Ectodermal cell (in vitro differentiated cells): Measurements from ENCODE around the gene ABCC6.
"Not testable (repeated sequence)": the region's sequence is repeated elsewhere in the genome, so short reads cannot be mapped to it uniquely, and the experiment has no call there.

Source experiments
- H3K27ac ChIP-seq: 2 replicates; pipeline ENCODE4 v1.7.0; 2013; ENCODE audit warnings: mild to moderate bottlenecking, low read depth, low read length; ENCODE audit not compliant: insufficient read depth, poor library complexity, severe bottlenecking
- H3K27me3 ChIP-seq: 2 replicates; pipeline ENCODE4 v1.7.0; 2013; ENCODE audit warnings: mild to moderate bottlenecking, low read length; ENCODE audit not compliant: insufficient read depth, control insufficient read depth, poor library complexity, severe bottlenecking
- H3K36me3 ChIP-seq: one replicate; pipeline ENCODE4 v1.7.0; 2013; ENCODE audit warnings: low read length; ENCODE audit not compliant: control insufficient read depth, insufficient read depth
- H3K4me1 ChIP-seq: one replicate; pipeline ENCODE4 v1.7.0; 2013; ENCODE audit warnings: low read length; ENCODE audit not compliant: control insufficient read depth, insufficient read depth
- H3K4me3 ChIP-seq: 2 replicates; pipeline ENCODE4 v1.7.0; 2013; ENCODE audit warnings: low read depth, low read length, control low read depth; ENCODE audit not compliant: insufficient read depth
- H3K9me3 ChIP-seq: 2 replicates; pipeline ENCODE4 v1.7.0; 2013; ENCODE audit warnings: mild to moderate bottlenecking, low read length, moderate library complexity; ENCODE audit not compliant: control insufficient read depth
- WGBS, 2 experiments: methylation state at CpG; one replicate each; pipeline ENCODE4 v1.1.7; 2013; ENCODE audit warnings: missing lambda C conversion rate in 2 of 2; 5-methylcytosine and 5-hydroxymethylcytosine counted together

Gene ABCC6

GRCh38 chr16:16164243-16164642, 59.1 kb downstream of the ABCC6 start:
- no peaks in the 10 kb centered on the region for H3K4me1 ChIP-seq
- no peaks in the 10 kb centered on the region for H3K27me3 ChIP-seq
- no peaks in the 10 kb centered on the region for H3K9me3 ChIP-seq
- WGBS, 2 experiments, result 85 to 89% methylated on average over 3 of the region's 3 CpGs
- peaks cover 2% of the 10 kb centered on the region for H3K36me3 ChIP-seq
- no peak overlapping the region for H3K4me3 ChIP-seq
- H3K27ac ChIP-seq, result no peak overlapping the region

GRCh38 chr16:16163571-16163970, 59.7 kb downstream of the ABCC6 start:
- Histone ChIP-seq H3K4me1 (no peaks in the 10 kb centered on the region), H3K27ac (no peak overlapping the region), H3K9me3 (peaks cover 5% of the 10 kb centered on the region), H3K36me3 (peaks cover 8% of the 10 kb centered on the region), H3K4me3 (no peak overlapping the region), H3K27me3 (no peaks in the 10 kb centered on the region)
- WGBS, 2 experiments, result 94% methylated on average over 5 of the region's 5 CpGs

GRCh38 chr16:16163109-16163508, 60.2 kb downstream of the ABCC6 start:
- WGBS, 2 experiments, result 89 to 91% methylated on average over 4 of the region's 4 CpGs
- no peaks in the 10 kb centered on the region for H3K27me3 ChIP-seq
- no peaks in the 10 kb centered on the region for H3K4me1 ChIP-seq

GRCh38 chr16:16162591-16162990, 60.7 kb downstream of the ABCC6 start:
- H3K9me3 ChIP-seq, result peaks cover 7% of the 10 kb centered on the region
- WGBS, 2 experiments, result 78 to 81% methylated on average over 3 of the region's 3 CpGs

More at GRCh38 chr16:16163109-16163508, 60.2 kb downstream of the ABCC6 start:
- H3K9me3 ChIP-seq, result peaks cover 7% of the 10 kb centered on the region
- H3K27ac ChIP-seq, result no peak overlapping the region
- no peak overlapping the region for H3K4me3 ChIP-seq
- peaks cover 9% of the 10 kb centered on the region for H3K36me3 ChIP-seq

GRCh38 chr16:16161840-16162239, 61.5 kb downstream of the ABCC6 start:
- not testable (repeated sequence) for H3K27ac ChIP-seq, H3K36me3 ChIP-seq, H3K4me1 ChIP-seq, H3K27me3 ChIP-seq, H3K9me3 ChIP-seq, H3K4me3 ChIP-seq
- 82 to 88% methylated on average over 5 of the region's 5 CpGs for WGBS, 2 experiments

More at GRCh38 chr16:16162591-16162990, 60.7 kb downstream of the ABCC6 start:
- no peaks in the 10 kb centered on the region for H3K4me1 ChIP-seq
- no peaks in the 10 kb centered on the region for H3K27me3 ChIP-seq
- no peak overlapping the region for H3K27ac ChIP-seq
- peaks cover 9% of the 10 kb centered on the region for H3K36me3 ChIP-seq
- no peak overlapping the region for H3K4me3 ChIP-seq

- peaks cover 7% of the 10 kb centered on the region for H3K9me3 ChIP-seq
- no peaks in the 10 kb centered on the region for H3K4me1 ChIP-seq
- no peak overlapping the region for H3K27ac ChIP-seq
- H3K4me3 ChIP-seq, result no peak overlapping the region
- WGBS, 2 experiments, result 69 to 79% methylated on average over 5 of the region's 5 CpGs
- H3K36me3 ChIP-seq, result peaks cover 9% of the 10 kb centered on the region
- H3K27me3 ChIP-seq, result no peaks in the 10 kb centered on the region
Observed at GRCh38 chr16:16161319-16161718, 62.0 kb downstream of the ABCC6 start.

- H3K27ac ChIP-seq, result no peak overlapping the region
- 86 to 89% methylated on average over 3 of the region's 3 CpGs for WGBS, 2 experiments
- H3K36me3 ChIP-seq, result peaks cover 9% of the 10 kb centered on the region
- no peak overlapping the region for H3K4me3 ChIP-seq
- H3K27me3 ChIP-seq, result no peaks in the 10 kb centered on the region
- peaks cover 7% of the 10 kb centered on the region for H3K9me3 ChIP-seq
- H3K4me1 ChIP-seq, result no peaks in the 10 kb centered on the region
Observed at GRCh38 chr16:16159662-16160061, 63.6 kb downstream of the ABCC6 start.

- H3K27me3 ChIP-seq, result no peaks in the 10 kb centered on the region
- 96 to 97% methylated on average over 3 of the region's 3 CpGs for WGBS, 2 experiments
- H3K4me1 ChIP-seq, result no peaks in the 10 kb centered on the region
- H3K27ac ChIP-seq, result no peak overlapping the region
- H3K9me3 ChIP-seq, result peaks cover 7% of the 10 kb centered on the region
- H3K4me3 ChIP-seq, result no peak overlapping the region
- H3K36me3 ChIP-seq, result peaks cover 9% of the 10 kb centered on the region
Observed at GRCh38 chr16:16158741-16159374, 64.4 kb downstream of the ABCC6 start.

- 82 to 83% methylated on average over 4 of the region's 4 CpGs for WGBS, 2 experiments
- Histone ChIP-seq H3K4me1 (no peaks in the 10 kb centered on the region), H3K4me3 (no peak overlapping the region), H3K27me3 (no peaks in the 10 kb centered on the region), H3K27ac (no peak overlapping the region), H3K36me3 (peaks cover 9% of the 10 kb centered on the region), H3K9me3 (peaks cover 7% of the 10 kb centered on the region)
Observed at GRCh38 chr16:16158082-16158658, 65.1 kb downstream of the ABCC6 start.

GRCh38 chr16:16157166-16157565, 66.1 kb downstream of the ABCC6 start:
- 97% methylated on average over 1 of the region's 1 CpG for WGBS, 2 experiments
- Histone ChIP-seq H3K4me1 (no peaks in the 10 kb centered on the region), H3K36me3 (peaks cover 9% of the 10 kb centered on the region), H3K27ac (no peak overlapping the region), H3K27me3 (no peaks in the 10 kb centered on the region), H3K4me3 (no peak overlapping the region), H3K9me3 (peaks cover 7% of the 10 kb centered on the region)
